IMR-90 (cell line): ENCODE measurements around the gene LY86. TPM values are rescaled to one million over a fixed set of nuclear protein-coding genes. Genes with fewer than 3 reads are reported as not detected.

ENCODE experiments used
- ATAC-seq: fragments of 200-7000 bp; cut with Tn5 transposase; 2 replicates; pipeline ENCODE4 v1.9.1; 2020; ENCODE audit warnings: low read depth, mild to moderate bottlenecking, moderate library complexity
- BruUV-seq: library from RNA; stranded (reverse); fragments of 400-500 nt; replicated peaks from 2 replicates; lab custom pipeline; 2021; lab: Mats Ljungman, UMichigan
- CTCF ChIA-PET: fragments of 300-600 bp; formaldehyde crosslinking; extraction: SDS; loops from one replicate; lab custom pipeline; 2021; ENCODE audit warnings: antibody characterized with exemption; lab: Yijun Ruan, JAX
- POLR2A ChIA-PET: fragments of 300-600 bp; sonication (Branson Sonifier 250); formaldehyde crosslinking; loops from one replicate; lab custom pipeline; 2022; ENCODE audit warnings: antibody characterized with exemption; ENCODE audit not compliant: unreplicated experiment; lab: Charles Lee
- DNase-seq: peaks from one replicate; pipeline ENCODE4 v3.0.0; 2013
- H2AFZ ChIP-seq: replicated peaks from 2 replicates; pipeline ENCODE3; 2013; ENCODE audit warnings: low read length, mild to moderate bottlenecking; ENCODE audit not compliant: poor library complexity
- H2AK5ac ChIP-seq: 2 replicates; pipeline ENCODE4 v1.6.1; 2013; ENCODE audit warnings: low read depth, low read length, inconsistent platforms
- H2AK9ac ChIP-seq: replicated peaks from 2 replicates; pipeline ENCODE3; 2013; ENCODE audit warnings: mild to moderate bottlenecking, low read depth, low read length, moderate library complexity; ENCODE audit not compliant: poor library complexity
- H2BK120ac ChIP-seq: 2 replicates; pipeline ENCODE4 v1.6.1; 2013; ENCODE audit warnings: low read depth, low read length, inconsistent platforms
- H2BK15ac ChIP-seq: 3 replicates; pipeline ENCODE4 v1.6.1; 2013; ENCODE audit warnings: low read depth, low read length, inconsistent platforms
- H2BK20ac ChIP-seq: 2 replicates; pipeline ENCODE4 v1.6.1; 2013; ENCODE audit warnings: low read depth, mild to moderate bottlenecking, inconsistent platforms, low read length, moderate library complexity
- H2BK5ac ChIP-seq: 2 replicates; pipeline ENCODE4 v1.6.1; 2013; ENCODE audit warnings: mild to moderate bottlenecking, low read depth, low read length, inconsistent platforms; ENCODE audit not compliant: poor library complexity, severe bottlenecking
- H3K14ac ChIP-seq: replicated peaks from 2 replicates; pipeline ENCODE4 v1.6.1; 2013; ENCODE audit warnings: low read depth, low read length, inconsistent platforms
- H3K18ac ChIP-seq: 2 replicates; pipeline ENCODE4 v1.6.1; 2013; ENCODE audit warnings: low read depth, low read length, control low read depth
- H3K23ac ChIP-seq: 2 replicates; pipeline ENCODE4 v1.6.1; 2013; ENCODE audit warnings: low read depth, low read length, inconsistent platforms
- H3K27ac ChIP-seq: 2 replicates; pipeline ENCODE4 v1.5.1; 2013; ENCODE audit warnings: mild to moderate bottlenecking, control low read depth, low read length; ENCODE audit not compliant: insufficient read depth
- H3K27me3 ChIP-seq: 2 replicates; pipeline ENCODE4 v1.6.1; 2013; ENCODE audit warnings: low read length; ENCODE audit not compliant: control insufficient read depth, insufficient read depth
- H3K36me3 ChIP-seq: 2 replicates; pipeline ENCODE4 v1.6.1; 2013; ENCODE audit warnings: low read length, mixed read lengths; ENCODE audit not compliant: control insufficient read depth, insufficient read depth
- H3K4ac ChIP-seq: 2 replicates; pipeline ENCODE4 v1.6.1; 2013; ENCODE audit warnings: low read depth, low read length, inconsistent platforms
- H3K4me1 ChIP-seq: 2 replicates; pipeline ENCODE4 v1.6.1; 2013; ENCODE audit warnings: low read length, mixed read lengths; ENCODE audit not compliant: control insufficient read depth, insufficient read depth
- H3K4me2 ChIP-seq: 2 replicates; pipeline ENCODE4 v1.6.1; 2013; ENCODE audit warnings: low read depth, mild to moderate bottlenecking, control low read depth, low read length, moderate library complexity
- H3K4me3 ChIP-seq: 2 replicates; pipeline ENCODE4 v1.5.1; 2013; ENCODE audit warnings: low read depth, mild to moderate bottlenecking, control low read depth, low read length, moderate library complexity; ENCODE audit not compliant: insufficient read depth
- H3K56ac ChIP-seq: 2 replicates; pipeline ENCODE4 v1.6.1; 2013; ENCODE audit warnings: low read length, inconsistent platforms; ENCODE audit not compliant: insufficient read depth; ENCODE audit errors: extremely low read depth
- H3K79me1 ChIP-seq, 2 experiments: 2 replicates each; pipeline ENCODE4 v1.6.1; 2013; ENCODE audit warnings: low read length in 2 of 2, inconsistent platforms in 1 of 2, low read depth in 1 of 2
- H3K9ac ChIP-seq: 2 replicates; pipeline ENCODE4 v1.6.1; 2013; ENCODE audit warnings: low read depth, low read length, control low read depth
- H3K9me1 ChIP-seq: 2 replicates; pipeline ENCODE4 v1.6.1; 2013; ENCODE audit warnings: low read length, inconsistent platforms; ENCODE audit not compliant: insufficient read depth
- H3K9me3 ChIP-seq: 2 replicates; pipeline ENCODE4 v1.6.1; 2013; ENCODE audit warnings: low read length; ENCODE audit not compliant: control insufficient read depth, insufficient read depth
- H4K20me1 ChIP-seq: 2 replicates; pipeline ENCODE4 v1.6.1; 2013; ENCODE audit warnings: low read length, inconsistent platforms; ENCODE audit not compliant: insufficient read depth
- H4K5ac ChIP-seq: 2 replicates; pipeline ENCODE4 v1.6.1; 2013; ENCODE audit warnings: mild to moderate bottlenecking, low read depth, low read length, control low read depth
- H4K8ac ChIP-seq, 2 experiments: 2 replicates each; pipeline ENCODE4 v1.6.1; 2013; ENCODE audit warnings: low read depth in 2 of 2, low read length in 2 of 2, control low read depth in 1 of 2, inconsistent platforms in 1 of 2
- H4K91ac ChIP-seq: 2 replicates; pipeline ENCODE4 v1.6.1; 2013; ENCODE audit warnings: low read depth, low read length, inconsistent platforms; ENCODE audit not compliant: insufficient read depth
- BHLHE40 ChIP-seq: fragments of 150-350 bp; IDR thresholded peaks from 2 replicates; pipeline ENCODE4 v1.6.1; 2016; ENCODE audit warnings: mild to moderate bottlenecking, low read depth, low read length
- CEBPB ChIP-seq: IDR thresholded peaks from 2 replicates; pipeline ENCODE4 v1.6.1; 2012; ENCODE audit warnings: low read depth, low read length, improper control_type of control experiment
- CHD1 ChIP-seq: IDR thresholded peaks from 2 replicates; pipeline ENCODE4 v1.6.1; 2012; ENCODE audit warnings: low read depth, low read length, improper control_type of control experiment
- FOS ChIP-seq: fragments of 150-350 bp; IDR thresholded peaks from 2 replicates; pipeline ENCODE4 v1.6.1; 2016; ENCODE audit warnings: low read depth, low read length
- MAFK ChIP-seq: IDR thresholded peaks from 2 replicates; pipeline ENCODE4 v1.6.1; 2012; ENCODE audit warnings: low read depth, low read length, improper control_type of control experiment
- MAZ ChIP-seq: IDR thresholded peaks from 2 replicates; pipeline ENCODE4 v1.6.1; 2012; ENCODE audit warnings: low read depth, mild to moderate bottlenecking, low read length, improper control_type of control experiment, moderate library complexity, borderline replicate concordance
- MXI1 ChIP-seq: IDR thresholded peaks from 2 replicates; pipeline ENCODE4 v1.6.1; 2012; ENCODE audit warnings: low read depth, mild to moderate bottlenecking, low read length, moderate library complexity, borderline replicate concordance
- NFE2L2 ChIP-seq: fragments of 150-350 bp; IDR thresholded peaks from 2 replicates; pipeline ENCODE4 v1.6.1; 2016; ENCODE audit warnings: low read depth, mild to moderate bottlenecking, low read length
- POLR2A ChIP-seq: IDR thresholded peaks from 2 replicates; pipeline ENCODE4 v1.6.1; 2012; ENCODE audit warnings: mild to moderate bottlenecking, low read depth, low read length
- RAD21 ChIP-seq: IDR thresholded peaks from 2 replicates; pipeline ENCODE4 v1.6.1; 2012; ENCODE audit warnings: low read length, improper control_type of control experiment
- RCOR1 ChIP-seq: IDR thresholded peaks from 2 replicates; pipeline ENCODE4 v1.6.1; 2012; ENCODE audit warnings: mild to moderate bottlenecking, low read length, improper control_type of control experiment; ENCODE audit not compliant: insufficient replicate concordance
- RFX5 ChIP-seq: IDR thresholded peaks from 2 replicates; pipeline ENCODE4 v1.8.0; 2012; ENCODE audit warnings: low read depth, mild to moderate bottlenecking, low read length, moderate library complexity
- SMC3 ChIP-seq: fragments of 150-350 bp; IDR thresholded peaks from 2 replicates; pipeline ENCODE4 v1.6.1; 2016; ENCODE audit warnings: low read depth, mild to moderate bottlenecking, antibody characterized with exemption, low read length, moderate library complexity
- WGBS, 2 experiments: methylation state at CpG; one replicate each; pipeline versions ENCODE4 v1.1.5 to v1.1.7; 2013; ENCODE audit warnings: missing lambda C conversion rate in 2 of 2; ENCODE audit not compliant: insufficient read length in 1 of 2; ENCODE audit errors: extremely low coverage in 2 of 2; 5-methylcytosine and 5-hydroxymethylcytosine counted together
- dilution Hi-C: fragments of 300-500 bp; cut with HindIII; formaldehyde crosslinking; loops from one replicate; pipeline ENCODE4 v1.14.3; 2018; ENCODE audit warnings: low sequenced_read_pairs; ENCODE audit not compliant: unreplicated experiment
- in situ Hi-C: fragments of 300-500 bp; cut with MboI; formaldehyde crosslinking; loops from 3 replicates; pipeline ENCODE4 v1.14.3; 2019; ENCODE audit warnings: low sequenced_read_pairs, inconsistent platforms, mixed read lengths
- intact Hi-C: fragments of 100-400 bp; cut with micrococcal nuclease; formaldehyde crosslinking; loops from 2 replicates; pipeline ENCODE4 v1.10.0; 2022
- polyA plus RNA-seq, 3 experiments: library from polyadenylated mRNA; depleted of rRNA; stranded (reverse); fragments of >200 nt; gene quantifications; 2 replicates each; pipeline ENCODE4 v1.2.3, GENCODE V29; 2012; ENCODE audit warnings: low replicate concordance in 1 of 3
- total RNA-seq: library from RNA; depleted of rRNA; stranded (reverse); fragments of >200 nt; gene quantifications from 2 replicates; pipeline ENCODE4 v1.2.3, GENCODE V29; 2012
- TF ChIP-seq, protein P1 (sequence below): fragments of 150-350 bp; IDR thresholded peaks from 2 replicates; pipeline ENCODE4 v1.6.1; 2016; ENCODE audit warnings: low read depth, mild to moderate bottlenecking, low read length, moderate library complexity, borderline replicate concordance
- TF ChIP-seq, protein P2 (sequence below): fragments of 150-350 bp; IDR thresholded peaks from 2 replicates; pipeline ENCODE4 v1.6.1; 2017; ENCODE audit warnings: mild to moderate bottlenecking, antibody characterized with exemption, low read length, low read depth
- TF ChIP-seq, protein P3 (sequence below): conservative IDR thresholded peaks from 2 replicates; pipeline ENCODE4 v1.5.1; 2012; ENCODE audit warnings: mild to moderate bottlenecking, low read depth, low read length, improper control_type of control experiment

The LY86 gene
- total and polyA plus RNA-seq, 2 of the 4 experiments (the other 2 are of a cell fraction) = not detected

DNA sequence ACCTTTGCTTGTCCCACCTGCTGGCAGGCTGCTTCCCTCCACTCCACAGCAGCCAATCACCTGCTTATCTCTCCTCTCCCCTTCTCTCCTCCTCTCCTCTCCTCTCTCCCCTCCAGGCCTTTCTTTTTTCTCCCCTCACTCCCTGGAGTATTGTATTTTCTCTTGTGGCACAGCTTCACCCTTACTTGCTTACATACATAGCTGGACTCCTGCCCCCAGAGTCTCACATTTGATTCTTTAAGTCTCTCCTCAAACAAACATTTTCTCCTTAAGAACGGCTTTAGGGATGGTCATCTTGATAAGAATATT, 3.6 kb upstream of the LY86 start:
- H3K9me1 ChIP-seq = no peaks in the 10 kb centered on the region
- H3K56ac ChIP-seq = no peak overlapping the region
- no CpG with 5 or more reads among the region's 1 CpG for WGBS, 2 experiments
- BruUV-seq = no TSS peak
- H2BK5ac ChIP-seq = no peak overlapping the region
- H3K27me3 ChIP-seq = no peaks in the 10 kb centered on the region
- no peaks in the 10 kb centered on the region for H4K20me1 ChIP-seq
- H3K4ac ChIP-seq = no peak overlapping the region
- no peak overlapping the region for H2BK20ac ChIP-seq
- DNase-seq (no peak), ATAC-seq (no peak)
- H3K23ac ChIP-seq = no peak overlapping the region
- H3K9ac ChIP-seq = no peak overlapping the region
- ChIA-PET POLR2A (no interaction called here), CTCF (no interaction called here)
- H3K14ac ChIP-seq = no peak overlapping the region
- H2AK5ac ChIP-seq = no peak overlapping the region
- no peak overlapping the region for H3K27ac ChIP-seq
- no peak overlapping the region for H2AFZ ChIP-seq
- no peaks in the 10 kb centered on the region for H3K4me1 ChIP-seq
- no peak overlapping the region for H3K18ac ChIP-seq
- in situ Hi-C loops = no loop called here
- intact Hi-C loops = no loop called here
- H4K8ac ChIP-seq = no peak overlapping the region
- no peak overlapping the region for H4K91ac ChIP-seq
- no peak overlapping the region for H4K5ac ChIP-seq
- no peak overlapping the region for H2AK9ac ChIP-seq
- H3K4me3 ChIP-seq = no peak overlapping the region
- H2BK15ac ChIP-seq = no peak overlapping the region
- no peak overlapping the region for H2BK120ac ChIP-seq
- no peak overlapping the region for H3K4me2 ChIP-seq
- no peak for TF ChIP-seq MXI1
- TF ChIP-seq, protein P1, sequence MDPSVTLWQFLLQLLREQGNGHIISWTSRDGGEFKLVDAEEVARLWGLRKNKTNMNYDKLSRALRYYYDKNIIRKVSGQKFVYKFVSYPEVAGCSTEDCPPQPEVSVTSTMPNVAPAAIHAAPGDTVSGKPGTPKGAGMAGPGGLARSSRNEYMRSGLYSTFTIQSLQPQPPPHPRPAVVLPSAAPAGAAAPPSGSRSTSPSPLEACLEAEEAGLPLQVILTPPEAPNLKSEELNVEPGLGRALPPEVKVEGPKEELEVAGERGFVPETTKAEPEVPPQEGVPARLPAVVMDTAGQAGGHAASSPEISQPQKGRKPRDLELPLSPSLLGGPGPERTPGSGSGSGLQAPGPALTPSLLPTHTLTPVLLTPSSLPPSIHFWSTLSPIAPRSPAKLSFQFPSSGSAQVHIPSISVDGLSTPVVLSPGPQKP = no peak
- no peak for TF ChIP-seq RCOR1
- TF ChIP-seq BHLHE40 = no peak
- TF ChIP-seq RAD21 = no peak
- no peak for TF ChIP-seq CHD1
- TF ChIP-seq, protein P2, sequence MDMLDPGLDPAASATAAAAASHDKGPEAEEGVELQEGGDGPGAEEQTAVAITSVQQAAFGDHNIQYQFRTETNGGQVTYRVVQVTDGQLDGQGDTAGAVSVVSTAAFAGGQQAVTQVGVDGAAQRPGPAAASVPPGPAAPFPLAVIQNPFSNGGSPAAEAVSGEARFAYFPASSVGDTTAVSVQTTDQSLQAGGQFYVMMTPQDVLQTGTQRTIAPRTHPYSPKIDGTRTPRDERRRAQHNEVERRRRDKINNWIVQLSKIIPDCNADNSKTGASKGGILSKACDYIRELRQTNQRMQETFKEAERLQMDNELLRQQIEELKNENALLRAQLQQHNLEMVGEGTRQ = no peak
- no peak for TF ChIP-seq MAFK
- no peak for TF ChIP-seq SMC3
- TF ChIP-seq, protein P3, sequence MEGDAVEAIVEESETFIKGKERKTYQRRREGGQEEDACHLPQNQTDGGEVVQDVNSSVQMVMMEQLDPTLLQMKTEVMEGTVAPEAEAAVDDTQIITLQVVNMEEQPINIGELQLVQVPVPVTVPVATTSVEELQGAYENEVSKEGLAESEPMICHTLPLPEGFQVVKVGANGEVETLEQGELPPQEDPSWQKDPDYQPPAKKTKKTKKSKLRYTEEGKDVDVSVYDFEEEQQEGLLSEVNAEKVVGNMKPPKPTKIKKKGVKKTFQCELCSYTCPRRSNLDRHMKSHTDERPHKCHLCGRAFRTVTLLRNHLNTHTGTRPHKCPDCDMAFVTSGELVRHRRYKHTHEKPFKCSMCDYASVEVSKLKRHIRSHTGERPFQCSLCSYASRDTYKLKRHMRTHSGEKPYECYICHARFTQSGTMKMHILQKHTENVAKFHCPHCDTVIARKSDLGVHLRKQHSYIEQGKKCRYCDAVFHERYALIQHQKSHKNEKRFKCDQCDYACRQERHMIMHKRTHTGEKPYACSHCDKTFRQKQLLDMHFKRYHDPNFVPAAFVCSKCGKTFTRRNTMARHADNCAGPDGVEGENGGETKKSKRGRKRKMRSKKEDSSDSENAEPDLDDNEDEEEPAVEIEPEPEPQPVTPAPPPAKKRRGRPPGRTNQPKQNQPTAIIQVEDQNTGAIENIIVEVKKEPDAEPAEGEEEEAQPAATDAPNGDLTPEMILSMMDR = no peak
- no peak for TF ChIP-seq MAZ
- no peak for TF ChIP-seq NFE2L2
- TF ChIP-seq FOS = no peak
- TF ChIP-seq POLR2A = no peak
- no peak for TF ChIP-seq CEBPB
- no peak for TF ChIP-seq RFX5
- H3K79me1 ChIP-seq = no peaks in the 10 kb centered on the region
- dilution Hi-C loops = no loop called here
- peaks cover 4% of the 10 kb centered on the region; the same call in 1 of the 2 replicates for H3K9me3 ChIP-seq
- no peaks in the 10 kb centered on the region for H3K36me3 ChIP-seq
